Measurements from ENCODE around the gene PAPPA.

DNA sequence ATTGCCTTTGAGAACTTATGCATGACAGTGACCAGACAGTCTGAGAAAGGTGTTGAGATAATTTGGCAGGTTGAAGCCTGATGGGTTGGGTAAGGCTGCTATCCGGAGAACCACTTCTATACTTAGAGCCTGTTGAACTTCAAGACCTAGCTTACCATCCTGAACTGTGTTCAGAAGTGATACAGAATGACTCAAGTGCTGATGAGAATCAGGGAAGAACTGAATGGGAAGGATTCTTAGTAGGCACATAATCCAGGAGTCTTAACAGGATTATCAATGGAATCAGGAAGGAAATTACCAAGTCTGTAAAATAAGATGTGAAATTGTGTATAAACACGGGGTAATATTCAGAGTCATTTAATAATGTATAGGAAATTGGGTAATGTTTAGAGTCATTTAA lies 9.0 kb upstream of the PAPPA start:
- TF ChIP-seq POLR2AphosphoS5 (IDR thresholded peaks at IDR 0.05) (no peak), POLR2A (IDR thresholded peaks at IDR 0.05) (no peak), EP300 (IDR thresholded peaks at IDR 0.05) (no peak)
- TF ChIP-seq, protein P1, sequence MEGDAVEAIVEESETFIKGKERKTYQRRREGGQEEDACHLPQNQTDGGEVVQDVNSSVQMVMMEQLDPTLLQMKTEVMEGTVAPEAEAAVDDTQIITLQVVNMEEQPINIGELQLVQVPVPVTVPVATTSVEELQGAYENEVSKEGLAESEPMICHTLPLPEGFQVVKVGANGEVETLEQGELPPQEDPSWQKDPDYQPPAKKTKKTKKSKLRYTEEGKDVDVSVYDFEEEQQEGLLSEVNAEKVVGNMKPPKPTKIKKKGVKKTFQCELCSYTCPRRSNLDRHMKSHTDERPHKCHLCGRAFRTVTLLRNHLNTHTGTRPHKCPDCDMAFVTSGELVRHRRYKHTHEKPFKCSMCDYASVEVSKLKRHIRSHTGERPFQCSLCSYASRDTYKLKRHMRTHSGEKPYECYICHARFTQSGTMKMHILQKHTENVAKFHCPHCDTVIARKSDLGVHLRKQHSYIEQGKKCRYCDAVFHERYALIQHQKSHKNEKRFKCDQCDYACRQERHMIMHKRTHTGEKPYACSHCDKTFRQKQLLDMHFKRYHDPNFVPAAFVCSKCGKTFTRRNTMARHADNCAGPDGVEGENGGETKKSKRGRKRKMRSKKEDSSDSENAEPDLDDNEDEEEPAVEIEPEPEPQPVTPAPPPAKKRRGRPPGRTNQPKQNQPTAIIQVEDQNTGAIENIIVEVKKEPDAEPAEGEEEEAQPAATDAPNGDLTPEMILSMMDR (IDR thresholded peaks at IDR 0.05) = no peak
